MCF 10A (cell line): ENCODE data around the gene SLC25A17. TPM values are rescaled to one million over a fixed set of nuclear protein-coding genes. Genes with fewer than 3 reads are reported as not detected.

Experiments
- BruUV-seq: library from RNA; stranded (reverse); fragments of 400-500 nt; replicated peaks from 2 replicates; lab custom pipeline; 2021; lab: Mats Ljungman, UMichigan
- CTCF ChIA-PET: fragments of 300-600 bp; sonication (Branson Sonifier 250); formaldehyde crosslinking; extraction: SDS; loops from one replicate; lab custom pipeline; 2021; ENCODE audit warnings: antibody characterized with exemption, inconsistent platforms; lab: Yijun Ruan, JAX
- POLR2A ChIA-PET: fragments of 300-600, 350-650 bp; sonication (Branson Sonifier 250); formaldehyde crosslinking; extraction: SDS; loops from one replicate; lab custom pipeline; 2020; ENCODE audit warnings: antibody characterized with exemption, inconsistent platforms; lab: Yijun Ruan, JAX
- DNase-seq: peaks from one replicate; pipeline ENCODE4 v3.0.0-alpha.2; 2018; ENCODE audit not compliant: unreplicated experiment
- H3K27ac Mint-ChIP-seq: one replicate; pipeline ENCODE4 v1.8.0; 2022; ENCODE audit warnings: mild to moderate bottlenecking, low read depth, mixed read lengths; ENCODE audit not compliant: unreplicated experiment
- H3K27me3 Mint-ChIP-seq: one replicate; pipeline ENCODE4 v1.8.0; 2022; ENCODE audit warnings: mixed read lengths; ENCODE audit not compliant: insufficient read depth, unreplicated experiment
- H3K36me3 Mint-ChIP-seq: one replicate; pipeline ENCODE4 v1.8.0; 2022; ENCODE audit warnings: mild to moderate bottlenecking, moderate library complexity, mixed read lengths; ENCODE audit not compliant: insufficient read depth, unreplicated experiment
- H3K4me1 Mint-ChIP-seq: one replicate; pipeline ENCODE4 v1.8.0; 2022; ENCODE audit warnings: mixed read lengths; ENCODE audit not compliant: insufficient read depth, unreplicated experiment
- H3K4me3 Mint-ChIP-seq: one replicate; pipeline ENCODE4 v1.8.0; 2022; ENCODE audit warnings: mild to moderate bottlenecking, moderate library complexity, mixed read lengths; ENCODE audit not compliant: unreplicated experiment
- H3K9me3 Mint-ChIP-seq: one replicate; pipeline ENCODE4 v1.8.0; 2022; ENCODE audit warnings: mixed read lengths; ENCODE audit not compliant: unreplicated experiment
- intact Hi-C: fragments of 100-400 bp; cut with micrococcal nuclease; formaldehyde crosslinking; loops from 2 replicates; pipeline ENCODE4 v1.14.1; 2022
- total RNA-seq: library from RNA; stranded (reverse); gene quantifications from 2 replicates; pipeline ENCODE4 v1.2.3, GENCODE V29; 2022
- TF ChIP-seq, protein P1 (sequence below): fragments of 200-600 bp; IDR thresholded peaks from one replicate; pipeline ENCODE4 v1.8.0; 2022; ENCODE audit warnings: antibody characterized with exemption, mild to moderate bottlenecking; ENCODE audit not compliant: unreplicated experiment

SLC25A17 gene
- total RNA-seq, 1 experiment from 2014 or later: 22.3 TPM

- POLR2A ChIA-PET: interaction anchor here (1.1 to 1.5 kb wide), 2 partner anchors 21 to 25 kb away, joined by 3 to 6 read pairs; no protein-coding TSS in a partner anchor
- H3K27ac Mint-ChIP-seq: no peak overlapping the region
- BruUV-seq: no TSS peak
- TF ChIP-seq, protein P1, sequence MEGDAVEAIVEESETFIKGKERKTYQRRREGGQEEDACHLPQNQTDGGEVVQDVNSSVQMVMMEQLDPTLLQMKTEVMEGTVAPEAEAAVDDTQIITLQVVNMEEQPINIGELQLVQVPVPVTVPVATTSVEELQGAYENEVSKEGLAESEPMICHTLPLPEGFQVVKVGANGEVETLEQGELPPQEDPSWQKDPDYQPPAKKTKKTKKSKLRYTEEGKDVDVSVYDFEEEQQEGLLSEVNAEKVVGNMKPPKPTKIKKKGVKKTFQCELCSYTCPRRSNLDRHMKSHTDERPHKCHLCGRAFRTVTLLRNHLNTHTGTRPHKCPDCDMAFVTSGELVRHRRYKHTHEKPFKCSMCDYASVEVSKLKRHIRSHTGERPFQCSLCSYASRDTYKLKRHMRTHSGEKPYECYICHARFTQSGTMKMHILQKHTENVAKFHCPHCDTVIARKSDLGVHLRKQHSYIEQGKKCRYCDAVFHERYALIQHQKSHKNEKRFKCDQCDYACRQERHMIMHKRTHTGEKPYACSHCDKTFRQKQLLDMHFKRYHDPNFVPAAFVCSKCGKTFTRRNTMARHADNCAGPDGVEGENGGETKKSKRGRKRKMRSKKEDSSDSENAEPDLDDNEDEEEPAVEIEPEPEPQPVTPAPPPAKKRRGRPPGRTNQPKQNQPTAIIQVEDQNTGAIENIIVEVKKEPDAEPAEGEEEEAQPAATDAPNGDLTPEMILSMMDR: no peak
- H3K27me3 Mint-ChIP-seq: no peaks in the 10 kb centered on the region
- CTCF ChIA-PET: interaction anchor here (2.7 kb wide), 1 partner anchor 70 kb away, joined by 10 read pairs; no protein-coding TSS in a partner anchor
- DNase-seq: no peak
- H3K4me3 Mint-ChIP-seq: no peak overlapping the region
- H3K36me3 Mint-ChIP-seq: no peaks in the 10 kb centered on the region
- H3K4me1 Mint-ChIP-seq: peaks cover 7% of the 10 kb centered on the region
- intact Hi-C loops: loop anchor here (10.0 kb wide), 1 partner anchor 318 kb away; no protein-coding TSS in a partner anchor
- H3K9me3 Mint-ChIP-seq: no peaks in the 10 kb centered on the region
Measured at GRCh38 chr22:40753114-40753513, 66.0 kb downstream of the SLC25A17 start.

- TF ChIP-seq, protein P1: no peak
- CTCF ChIA-PET: interaction anchor here (1.1 to 2.7 kb wide), 4 partner anchors 9 to 68 kb away, joined by 3 to 10 read pairs (median 4); no protein-coding TSS in a partner anchor
Measured at GRCh38 chr22:40751250-40751649, 67.9 kb downstream of the SLC25A17 start.

DNA sequence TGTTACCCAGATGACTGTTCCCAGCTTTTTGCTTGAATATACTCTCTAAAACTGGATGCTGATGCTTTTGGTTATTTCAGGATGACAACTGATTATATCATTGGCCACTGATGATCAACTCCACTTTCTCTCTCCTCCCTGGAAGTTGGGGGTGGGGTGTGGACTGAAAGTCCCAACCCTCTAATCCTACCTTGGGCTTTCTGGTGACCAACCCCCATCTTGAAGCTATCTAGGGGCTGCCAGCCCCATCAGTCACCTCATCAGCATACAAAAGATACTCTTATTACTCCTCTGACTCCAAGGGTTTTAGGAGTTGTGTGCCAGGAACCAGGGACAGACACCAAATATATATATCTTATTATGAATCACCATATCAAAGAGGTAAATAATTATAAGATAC is 69.3 kb downstream of the SLC25A17 start:
- Mint-ChIP-seq H3K36me3 (no peaks in the 10 kb centered on the region), H3K9me3 (no peaks in the 10 kb centered on the region), H3K4me1 (no peaks in the 10 kb centered on the region), H3K4me3 (no peak overlapping the region), H3K27me3 (no peaks in the 10 kb centered on the region), H3K27ac (no peak overlapping the region)
- TF ChIP-seq, protein P1: no peak
- no TSS peak for BruUV-seq
- no peak for DNase-seq
- intact Hi-C loops: loop anchor here (10.0 kb wide), 1 partner anchor 315 kb away; no protein-coding TSS in a partner anchor
- CTCF ChIA-PET: interaction anchor here (2.6 kb wide), 1 partner anchor 10 kb away, joined by 13 read pairs; no protein-coding TSS in a partner anchor
- POLR2A ChIA-PET: interaction anchor here (0.5 to 1.0 kb wide), 3 partner anchors 8 to 225 kb away, joined by 3 to 4 read pairs (median 3); no protein-coding TSS in a partner anchor

More at GRCh38 chr22:40751250-40751649, 67.9 kb downstream of the SLC25A17 start:
- Mint-ChIP-seq H3K27ac (no peak overlapping the region), H3K27me3 (no peaks in the 10 kb centered on the region), H3K4me1 (no peaks in the 10 kb centered on the region), H3K9me3 (no peaks in the 10 kb centered on the region), H3K36me3 (no peaks in the 10 kb centered on the region), H3K4me3 (no peak overlapping the region)
- POLR2A ChIA-PET: no interaction called here
- intact Hi-C loops: loop anchor here (10.0 kb wide), 1 partner anchor 316 kb away; no protein-coding TSS in a partner anchor
- BruUV-seq: no TSS peak
- no peak for DNase-seq

- intact Hi-C loops: no loop called here
- no peak for DNase-seq
- Mint-ChIP-seq H3K9me3 (no peaks in the 10 kb centered on the region), H3K4me1 (no peaks in the 10 kb centered on the region), H3K27ac (no peak overlapping the region), H3K36me3 (no peaks in the 10 kb centered on the region), H3K4me3 (no peak overlapping the region), H3K27me3 (no peaks in the 10 kb centered on the region)
- no TSS peak for BruUV-seq
- CTCF ChIA-PET: interaction anchor here (2.6 kb wide), 1 partner anchor 11 kb away, joined by 13 read pairs; no protein-coding TSS in a partner anchor
- POLR2A ChIA-PET: interaction anchor here (0.7 to 1.0 kb wide), 2 partner anchors 9 to 29 kb away, joined by 3 to 4 read pairs; no protein-coding TSS in a partner anchor
- TF ChIP-seq, protein P1: no peak
Measured at GRCh38 chr22:40748388-40749355, 70.5 kb downstream of the SLC25A17 start.
